RWPE1 (cell line): ENCODE measurements around the gene MEIS2.

Experiments used
- CTCF ChIA-PET: fragments of 350-600 bp; sonication (Branson Sonifier 250); formaldehyde crosslinking; extraction: SDS; loops from one replicate; lab custom pipeline; 2021; lab: Yijun Ruan, JAX
- POLR2A ChIA-PET: fragments of 400-600 bp; formaldehyde crosslinking; extraction: SDS; loops from one replicate; lab custom pipeline; 2020; ENCODE audit warnings: antibody characterized with exemption; ENCODE audit not compliant: low non-redundant PET; lab: Yijun Ruan, JAX
- DNase-seq: peaks from one replicate; pipeline ENCODE4 v3.0.0; 2012; ENCODE audit warnings: low spot score
- H3K27ac ChIP-seq: fragments of 450-650 bp; 2 replicates; pipeline ENCODE4 v1.5.1; 2017
- TF ChIP-seq, protein P1 (sequence below): fragments of 450-650 bp; conservative IDR thresholded peaks from 2 replicates; pipeline ENCODE4 v1.5.1; 2017; ENCODE audit warnings: low read depth, mild to moderate bottlenecking

Gene MEIS2

DNA sequence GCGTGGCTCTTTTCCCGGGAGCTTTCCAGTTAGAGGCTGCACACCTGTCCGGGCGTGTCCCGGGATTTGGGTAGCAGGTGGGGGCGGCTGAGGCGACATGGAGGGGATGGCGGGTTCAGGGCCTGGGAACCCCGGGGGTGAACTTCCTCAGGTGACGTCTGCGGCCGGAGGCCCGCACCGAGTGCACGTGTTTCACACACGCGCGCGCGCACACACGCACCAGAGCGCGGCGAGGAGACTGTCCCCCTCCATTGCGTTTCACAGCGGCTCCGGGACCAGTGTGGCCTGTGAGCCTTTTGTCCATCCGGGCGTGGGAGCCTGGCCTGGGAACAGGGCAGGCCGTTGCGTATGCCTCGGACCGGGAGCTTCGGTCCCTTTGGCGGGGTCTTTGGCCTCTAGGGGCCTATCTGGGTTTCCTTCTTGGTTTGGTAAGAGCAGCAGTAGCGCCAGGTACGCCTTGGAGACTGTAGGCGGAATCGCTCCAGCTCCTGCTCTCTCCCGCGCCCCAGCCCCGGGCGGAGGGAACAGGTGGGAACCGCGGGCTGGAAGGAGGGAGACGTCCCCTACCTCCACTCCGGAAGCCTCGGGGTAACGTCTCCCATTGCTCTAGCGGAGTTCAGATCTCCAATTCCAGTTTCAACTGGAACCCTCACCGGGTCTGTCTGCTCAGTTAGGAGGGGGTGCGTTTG is 220.0 kb downstream of the MEIS2 start:
- POLR2A ChIA-PET: no interaction called here
- no peak overlapping the region for H3K27ac ChIP-seq
- CTCF ChIA-PET: no interaction called here
- no peak for DNase-seq
- TF ChIP-seq, protein P1, sequence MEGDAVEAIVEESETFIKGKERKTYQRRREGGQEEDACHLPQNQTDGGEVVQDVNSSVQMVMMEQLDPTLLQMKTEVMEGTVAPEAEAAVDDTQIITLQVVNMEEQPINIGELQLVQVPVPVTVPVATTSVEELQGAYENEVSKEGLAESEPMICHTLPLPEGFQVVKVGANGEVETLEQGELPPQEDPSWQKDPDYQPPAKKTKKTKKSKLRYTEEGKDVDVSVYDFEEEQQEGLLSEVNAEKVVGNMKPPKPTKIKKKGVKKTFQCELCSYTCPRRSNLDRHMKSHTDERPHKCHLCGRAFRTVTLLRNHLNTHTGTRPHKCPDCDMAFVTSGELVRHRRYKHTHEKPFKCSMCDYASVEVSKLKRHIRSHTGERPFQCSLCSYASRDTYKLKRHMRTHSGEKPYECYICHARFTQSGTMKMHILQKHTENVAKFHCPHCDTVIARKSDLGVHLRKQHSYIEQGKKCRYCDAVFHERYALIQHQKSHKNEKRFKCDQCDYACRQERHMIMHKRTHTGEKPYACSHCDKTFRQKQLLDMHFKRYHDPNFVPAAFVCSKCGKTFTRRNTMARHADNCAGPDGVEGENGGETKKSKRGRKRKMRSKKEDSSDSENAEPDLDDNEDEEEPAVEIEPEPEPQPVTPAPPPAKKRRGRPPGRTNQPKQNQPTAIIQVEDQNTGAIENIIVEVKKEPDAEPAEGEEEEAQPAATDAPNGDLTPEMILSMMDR: no peak

DNA sequence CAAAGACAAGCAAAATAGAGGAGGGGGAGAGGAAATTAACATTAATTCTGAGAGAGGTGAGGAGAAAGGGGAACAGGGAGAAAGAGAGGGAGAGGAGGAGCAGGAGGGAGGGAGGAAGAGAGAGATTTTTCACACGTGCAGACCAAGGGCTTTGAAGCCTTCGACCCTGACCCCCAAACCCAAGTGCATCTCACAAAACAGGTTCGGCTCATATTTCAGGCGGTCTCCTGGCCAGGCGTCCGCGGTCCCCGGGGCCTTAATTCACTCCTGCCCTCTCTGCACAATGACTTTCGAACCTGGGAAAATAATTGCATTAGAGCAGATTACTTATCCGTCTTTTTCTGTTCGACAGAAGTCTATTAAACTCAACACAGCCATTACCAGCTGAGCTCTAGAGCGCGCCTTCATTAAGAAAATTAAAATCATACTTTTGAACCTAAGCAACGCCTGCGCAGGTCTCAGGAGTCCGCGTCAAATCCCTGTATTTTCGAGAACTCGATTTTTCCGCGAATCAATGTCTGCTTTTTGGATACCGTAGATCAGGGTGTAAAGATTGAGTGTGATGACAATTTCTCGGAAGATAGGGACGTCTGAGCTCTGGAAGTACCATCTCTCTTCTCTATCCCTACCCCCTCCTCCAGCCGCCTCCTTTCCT is 220.7 kb downstream of the MEIS2 start:
- TF ChIP-seq, protein P1: no peak
- CTCF ChIA-PET: no interaction called here
- no peak overlapping the region for H3K27ac ChIP-seq
- no peak for DNase-seq
- POLR2A ChIA-PET: no interaction called here

DNA sequence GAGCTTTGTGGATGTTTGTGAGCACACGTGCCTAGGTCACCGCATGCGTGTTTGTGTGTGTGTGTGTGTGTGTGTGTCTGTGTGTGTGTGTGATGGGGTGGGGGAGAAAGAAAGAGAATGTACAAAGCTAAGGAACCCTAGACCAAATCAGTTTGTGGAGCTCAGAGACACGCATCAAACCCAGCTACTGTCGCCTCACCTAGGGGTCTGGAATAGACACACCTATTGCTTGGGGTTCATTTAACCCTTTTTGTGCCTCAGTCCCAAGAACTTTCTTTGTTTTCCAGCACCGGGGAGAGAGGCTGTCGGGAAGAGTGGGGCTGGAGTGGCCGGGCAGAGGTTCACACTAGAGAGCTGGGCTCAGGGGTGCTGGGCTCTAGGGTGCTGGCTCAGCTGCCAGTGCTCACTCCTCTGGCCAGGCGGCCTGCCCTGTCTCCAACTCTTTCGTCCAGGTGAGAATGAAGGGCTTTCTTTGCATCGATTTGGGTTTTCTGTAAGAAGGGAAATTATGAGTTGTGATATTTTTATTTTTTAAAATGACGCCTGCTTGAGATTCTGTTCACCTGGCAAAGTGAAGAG is 221.6 kb downstream of the MEIS2 start:
- CTCF ChIA-PET: interaction anchor here (0.6 kb wide), 1 partner anchor 55 kb away, joined by 4 read pairs; no protein-coding TSS in a partner anchor
- no peak for DNase-seq
- no peak overlapping the region for H3K27ac ChIP-seq
- POLR2A ChIA-PET: no interaction called here
- TF ChIP-seq, protein P1: no peak

DNA sequence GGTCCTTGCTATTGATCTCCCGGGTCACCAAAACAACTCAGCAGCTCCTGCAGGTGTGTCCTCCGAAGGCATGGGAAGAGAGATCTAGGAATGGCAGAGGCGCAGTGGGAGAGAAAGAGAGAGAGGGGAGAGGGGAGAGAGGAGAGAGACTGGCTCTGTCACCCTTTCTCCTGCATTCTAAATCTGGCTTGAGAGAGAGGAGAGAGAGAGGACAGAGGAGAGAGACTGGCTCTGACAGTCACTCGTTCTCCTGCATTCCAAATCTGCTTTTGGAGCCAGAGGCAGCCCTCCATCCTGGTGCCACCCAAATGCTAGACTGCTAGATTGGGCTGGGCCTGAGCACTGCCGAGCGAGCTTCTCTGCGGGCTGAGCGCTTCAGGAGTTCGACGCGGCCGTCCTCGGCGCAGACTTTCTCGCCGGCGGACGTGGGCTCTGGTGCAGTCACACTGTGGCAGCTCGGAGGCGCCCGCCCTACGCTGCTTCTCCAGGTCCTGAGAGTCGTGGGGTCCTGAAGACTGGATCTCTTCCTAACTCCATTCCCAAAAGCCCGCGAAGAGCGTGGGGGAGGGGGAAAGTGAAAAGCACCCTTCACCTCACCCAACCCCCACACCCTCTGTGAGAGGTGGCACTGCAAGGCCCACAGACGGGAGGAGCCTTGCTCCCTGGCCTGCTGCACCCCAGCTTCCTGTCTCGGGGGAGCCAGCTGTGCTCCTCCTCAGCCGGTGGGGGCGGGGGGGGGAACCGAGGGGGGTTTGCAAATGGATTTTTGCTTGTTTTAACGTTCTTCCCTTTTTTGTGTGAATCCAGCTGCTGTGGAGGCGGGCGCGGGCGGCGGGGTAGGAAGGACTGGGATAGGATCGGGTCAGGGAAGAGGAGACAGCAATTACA is 222.3 kb downstream of the MEIS2 start:
- ChIA-PET POLR2A (no interaction called here), CTCF (interaction anchor here (0.7 kb wide), 1 partner anchor 377 kb away, joined by 3 read pairs; no protein-coding TSS in a partner anchor)
- no peak overlapping the region for H3K27ac ChIP-seq
- TF ChIP-seq, protein P1: no peak
- DNase-seq: no peak

DNA sequence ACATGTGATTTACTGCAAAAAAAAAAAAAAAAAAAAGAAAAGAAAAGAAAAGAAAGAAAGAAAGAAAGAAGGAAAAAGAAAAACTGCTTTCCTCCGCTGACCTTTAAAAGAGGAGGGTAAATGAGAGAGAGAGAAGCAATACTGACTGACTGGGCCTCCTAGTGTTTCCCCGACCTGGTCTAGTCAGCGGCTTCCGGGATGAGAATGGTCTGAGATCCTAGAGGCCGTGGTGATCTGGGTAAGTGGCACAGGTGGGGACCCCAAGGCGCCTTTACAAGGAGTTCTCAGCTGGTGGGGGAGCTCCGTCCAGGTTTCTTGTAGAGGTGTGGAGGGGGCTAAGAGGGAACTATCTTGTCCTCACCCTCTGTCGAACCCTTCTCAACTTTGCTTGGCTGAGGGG is 223.1 kb downstream of the MEIS2 start:
- ChIA-PET POLR2A (no interaction called here), CTCF (no interaction called here)
- DNase-seq: no peak
- TF ChIP-seq, protein P1: no peak
- no peak overlapping the region for H3K27ac ChIP-seq
